SK-N-SH treated with all-trans-retinoic acid at 6 μM for 48 hours (cell line): Measurements from ENCODE around the gene TFPT.

ENCODE experiments used
- ATAC-seq: fragments of 200-7000 bp; cut with Tn5 transposase; 3 replicates; pipeline ENCODE4 v1.9.1; 2020; ENCODE audit warnings: mild to moderate bottlenecking, moderate library complexity
- ARNTL ChIP-seq: fragments of 450-650 bp; formaldehyde crosslinking; IDR thresholded peaks from 2 replicates; pipeline ENCODE4 v1.5.0; 2020; ENCODE audit warnings: low read depth, mild to moderate bottlenecking, moderate library complexity, borderline replicate concordance
- BACH2 ChIP-seq: fragments of 250-450 bp; sonication (Bioruptor Pico); IDR thresholded peaks from 2 replicates; pipeline ENCODE4 v1.9.0; 2021; ENCODE audit warnings: mild to moderate bottlenecking, borderline replicate concordance
- CREB5 ChIP-seq: fragments of 250-450 bp; sonication (Bioruptor Pico); IDR thresholded peaks from 2 replicates; pipeline ENCODE4 v1.5.1; 2020; ENCODE audit warnings: low read depth, mild to moderate bottlenecking, moderate library complexity
- CSDC2 ChIP-seq: fragments of 250-450 bp; sonication (Bioruptor Pico); IDR thresholded peaks from 2 replicates; pipeline ENCODE4 v1.5.0; 2020; ENCODE audit warnings: mild to moderate bottlenecking, moderate library complexity
- ESRRG ChIP-seq: fragments of 250-450 bp; sonication (Bioruptor Pico); IDR thresholded peaks from 2 replicates; pipeline ENCODE4 v1.6.1; 2021; ENCODE audit warnings: mild to moderate bottlenecking
- GLIS3 ChIP-seq: fragments of 250-450 bp; sonication (Bioruptor Pico); IDR thresholded peaks from 2 replicates; pipeline ENCODE4 v1.5.0; 2020; ENCODE audit warnings: mild to moderate bottlenecking, moderate library complexity
- ISL1 ChIP-seq: fragments of 250-450 bp; sonication (Bioruptor Pico); IDR thresholded peaks from 2 replicates; pipeline ENCODE4 v2.1.2; 2022; ENCODE audit warnings: mild to moderate bottlenecking, moderate library complexity
- OSR1 ChIP-seq: fragments of 250-450 bp; sonication (Bioruptor Pico); IDR thresholded peaks from 2 replicates; pipeline ENCODE4 v1.8.0; 2022; ENCODE audit warnings: moderate library complexity, mild to moderate bottlenecking, inconsistent platforms
- PATZ1 ChIP-seq: fragments of 250-450 bp; sonication (Bioruptor Pico); IDR thresholded peaks from 2 replicates; pipeline ENCODE4 v1.8.0; 2020; ENCODE audit warnings: mild to moderate bottlenecking, moderate library complexity, borderline replicate concordance
- POU6F1 ChIP-seq: fragments of 250-450 bp; sonication (Bioruptor Pico); IDR thresholded peaks from 2 replicates; pipeline ENCODE4 v1.8.0; 2021; ENCODE audit warnings: low read depth, mild to moderate bottlenecking, moderate library complexity, borderline replicate concordance
- SNAI2 ChIP-seq: fragments of 250-450 bp; sonication (Bioruptor Pico); IDR thresholded peaks from 2 replicates; pipeline ENCODE4 v1.5.0; 2020; ENCODE audit warnings: mild to moderate bottlenecking, moderate library complexity
- TOX ChIP-seq: fragments of 250-450 bp; sonication (Bioruptor Pico); IDR thresholded peaks from 2 replicates; pipeline ENCODE4 v1.8.0; 2021; ENCODE audit warnings: mild to moderate bottlenecking, moderate library complexity, borderline replicate concordance
- ZC3H10 ChIP-seq: fragments of 250-450 bp; sonication (Bioruptor Pico); IDR thresholded peaks from 2 replicates; pipeline ENCODE4 v1.5.1; 2021; ENCODE audit warnings: mild to moderate bottlenecking, moderate library complexity
- ZFP30 ChIP-seq: fragments of 450-650 bp; formaldehyde crosslinking; IDR thresholded peaks from 2 replicates; pipeline ENCODE4 v1.5.0; 2022; ENCODE audit warnings: mild to moderate bottlenecking, moderate library complexity
- ZNF70 ChIP-seq: fragments of 450-650 bp; formaldehyde crosslinking; IDR thresholded peaks from 2 replicates; pipeline ENCODE4 v1.5.0; 2020; ENCODE audit warnings: mild to moderate bottlenecking, moderate library complexity
- ZNF8 ChIP-seq: fragments of 450-650 bp; formaldehyde crosslinking; IDR thresholded peaks from 2 replicates; pipeline ENCODE4 v1.5.0; 2020; ENCODE audit warnings: mild to moderate bottlenecking, moderate library complexity

The TFPT gene

GRCh38 chr19:54133312-54133956 lies 18.0 kb upstream of the TFPT start:
- TF ChIP-seq POU6F1 (CRISPR knock-in tag) (no peak), ARNTL (no peak)
- no peak for ATAC-seq

GRCh38 chr19:54129617-54129996 lies 14.2 kb upstream of the TFPT start:
- no peak for TF ChIP-seq TOX (CRISPR knock-in tag)
- no peak for TF ChIP-seq PATZ1 (CRISPR knock-in tag)
- TF ChIP-seq GLIS3 (CRISPR knock-in tag), result no peak
- TF ChIP-seq OSR1 (CRISPR knock-in tag), result no peak
- TF ChIP-seq BACH2 (CRISPR knock-in tag), result no peak
- no peak for TF ChIP-seq POU6F1 (CRISPR knock-in tag)
- no peak for TF ChIP-seq CSDC2 (CRISPR knock-in tag)
- no peak for TF ChIP-seq ISL1 (CRISPR knock-in tag)
- TF ChIP-seq ZNF8 (CRISPR knock-in tag), result no peak
- TF ChIP-seq, all 23 proteins: peak for 0

GRCh38 chr19:54128796-54129616 lies 13.5 kb upstream of the TFPT start:
- ATAC-seq, result no peak
- TF ChIP-seq ZNF70 (no peak), PATZ1 (CRISPR knock-in tag) (no peak), ESRRG (CRISPR knock-in tag) (no peak), ZFP30 (CRISPR knock-in tag) (no peak), SNAI2 (no peak), ARNTL (no peak)
- TF ChIP-seq, all 23 proteins: peak for 0

More at GRCh38 chr19:54129617-54129996, 14.2 kb upstream of the TFPT start:
- no peak for ATAC-seq

GRCh38 chr19:54128441-54128725 lies 12.9 kb upstream of the TFPT start:
- no peak for ATAC-seq
- TF ChIP-seq CREB5 (CRISPR knock-in tag) (no peak), ZNF8 (CRISPR knock-in tag) (no peak), ARNTL (no peak), ZC3H10 (CRISPR knock-in tag) (no peak)
- TF ChIP-seq, all 23 proteins: peak for 0
